ENCODE data around the gene GATAD2B.

The GATAD2B gene

GRCh38 chr1:153800516-153800915 is 122.3 kb downstream of the GATAD2B start:
- no peak for DNase-seq (ENCODE audit: low read depth in 1 of 2, low spot score in 1 of 2)
- no peaks in the 10 kb centered on the region for H3K27me3 ChIP-seq (ENCODE audit: insufficient read depth, poor library complexity, severe bottlenecking)
- H3K27ac ChIP-seq (replicated peaks): no peak overlapping the region
- TF ChIP-seq GABPA (IDR thresholded peaks at IDR 0.05; ENCODE audit: low read depth) (no peak), SPI1 (IDR thresholded peaks at IDR 0.05; ENCODE audit: borderline replicate concordance, low read depth) (no peak), POLR2AphosphoS5 (IDR thresholded peaks at IDR 0.05; ENCODE audit: low read depth) (no peak), REST (IDR thresholded peaks at IDR 0.05; ENCODE audit: insufficient replicate concordance, low read depth) (no peak), CTCF (IDR thresholded peaks at IDR 0.05; ENCODE audit: insufficient read depth, low read length) (no peak)
- no peak overlapping the region for H3K4me3 ChIP-seq (replicated peaks; ENCODE audit: insufficient read depth, low read length)

GRCh38 chr1:153799566-153800465 is 123.0 kb downstream of the GATAD2B start:
- H3K27ac ChIP-seq (replicated peaks): no peak overlapping the region

More at GRCh38 chr1:153799566-153800465, 123.0 kb downstream of the GATAD2B start:
- DNase-seq (ENCODE audit: low read depth in 1 of 2, low spot score in 1 of 2): no peak
- Histone ChIP-seq H3K27me3 (ENCODE audit: insufficient read depth, poor library complexity, severe bottlenecking) (no peaks in the 10 kb centered on the region), H3K4me3 (replicated peaks; ENCODE audit: insufficient read depth, low read length) (no peak overlapping the region)
- TF ChIP-seq REST (IDR thresholded peaks at IDR 0.05; ENCODE audit: insufficient replicate concordance, low read depth) (no peak), GABPA (IDR thresholded peaks at IDR 0.05; ENCODE audit: low read depth) (no peak), POLR2AphosphoS5 (IDR thresholded peaks at IDR 0.05; ENCODE audit: low read depth) (no peak), CTCF (IDR thresholded peaks at IDR 0.05; ENCODE audit: insufficient read depth, low read length) (no peak), SPI1 (IDR thresholded peaks at IDR 0.05; ENCODE audit: borderline replicate concordance, low read depth) (no peak)
